Measurements from ENCODE around the gene REC114.

DNA sequence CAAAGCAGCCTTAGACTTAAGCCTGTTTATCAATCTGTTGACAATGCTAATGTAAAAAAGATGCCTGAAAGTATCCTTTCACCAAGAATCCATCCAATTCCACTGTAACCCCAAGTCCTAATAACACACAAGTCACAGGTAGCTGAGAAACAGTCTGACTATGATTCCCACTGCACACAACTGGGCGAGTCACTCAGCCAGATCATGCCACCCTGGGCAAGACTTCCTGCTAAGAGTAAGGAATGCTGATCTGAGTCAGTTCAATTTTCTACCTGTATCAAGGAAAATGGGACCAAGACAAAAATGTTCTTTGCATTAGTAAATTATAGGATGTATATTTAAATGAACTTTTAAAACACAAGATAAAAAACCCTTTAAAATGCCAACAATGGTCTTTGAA is 157.0 kb downstream of the REC114 start:
- TF ChIP-seq BHLHE40 (IDR thresholded peaks at IDR 0.05; ENCODE audit: borderline replicate concordance) (no peak), ELF4 (IDR thresholded peaks at IDR 0.05) (no peak), LEF1 (IDR thresholded peaks at IDR 0.05; ENCODE audit: borderline replicate concordance) (no peak), ARNT (IDR thresholded peaks at IDR 0.05) (no peak), SP1 (IDR thresholded peaks at IDR 0.05) (no peak)

Measured in HEK293T (cell line).